Ovary (tissue), 9 donors: Measurements from ENCODE around the gene KYNU. TPM values are rescaled to one million over a fixed set of nuclear protein-coding genes. Genes with fewer than 3 reads are reported as not detected.

Experiments used
- DNase-seq, 5 donors: peaks; one replicate each; pipeline ENCODE4 v3.0.0-alpha.2; 2019 to 2020
- H3K27ac ChIP-seq, 2 donors: fragments of 200-600 bp; one replicate each; pipeline versions ENCODE4 v1.5.1 to v1.8.0; 2019 to 2022
- H3K27me3 ChIP-seq: fragments of 200-600 bp; one replicate; pipeline ENCODE4 v1.8.0; 2022
- H3K36me3 ChIP-seq: fragments of 200-600 bp; sonication (generic); one replicate; pipeline ENCODE4 v1.5.1; 2019
- H3K4me1 ChIP-seq: one replicate; pipeline ENCODE4 v1.8.1; 2013; ENCODE audit warnings: mild to moderate bottlenecking, moderate library complexity; ENCODE audit not compliant: insufficient read depth
- H3K4me3 ChIP-seq: fragments of 200-600 bp; sonication (generic); one replicate; pipeline ENCODE4 v1.5.1; 2017
- H3K9me3 ChIP-seq, 2 donors: fragments of 200-600 bp in 1 of 2; sonication (generic) in 1 of 2; one replicate each; pipeline versions ENCODE4 v1.5.1 to v1.8.1; 2013 to 2019; ENCODE audit warnings: mild to moderate bottlenecking in 1 of 2, moderate library complexity in 1 of 2
- EP300 ChIP-seq: sonication (generic); formaldehyde crosslinking; IDR thresholded peaks from one replicate; pipeline ENCODE4 v1.6.1; 2017; ENCODE audit warnings: antibody characterized with exemption
- POLR2A ChIP-seq: fragments of 450-650 bp; IDR thresholded peaks from one replicate; pipeline ENCODE4 v1.6.1; 2017; ENCODE audit warnings: antibody characterized with exemption, mild to moderate bottlenecking, moderate library complexity
- WGBS, 3 donors: extraction: QIAGEN DNeasy Blood & Tissue Kit in 1 of 3; methylation state at CpG; one replicate each; pipeline versions ENCODE4 v1.1.5 to v1.1.7; 2013 to 2017; 5-methylcytosine and 5-hydroxymethylcytosine counted together
- intact Hi-C, 4 donors: fragments of 100-400 bp; cut with DNase I; formaldehyde crosslinking; loops; one replicate each; pipeline versions ENCODE4 v1.11.0 to v1.15.1; 2022 to 2023
- polyA plus RNA-seq, 2 donors: library from polyadenylated mRNA; stranded (reverse); fragments of 200-250 nt in 1 of 2; fragments of 350-450 nt in 1 of 2; fragmentation: Illumina TruSeq in 1 of 2; extraction: RNeasy Lipid Tissue Mini Kit (QIAGEN cat#74804) in 1 of 2; gene quantifications; one replicate each; pipeline ENCODE4 v1.2.3, GENCODE V29; 2013 to 2014
- total RNA-seq, 7 donors: library from RNA; depleted of rRNA in 2 of 7; stranded (reverse); fragments of >200 nt in 2 of 7; fragmentation: NEBNext Ultra II Directional in 3 of 7; extraction: Animal tissue kit (Norgen Biotek cat#: 25700) in 3 of 7; gene quantifications; one replicate each; pipeline versions ENCODE4 v1.1.0 to v1.2.4, GENCODE V29; 2016 to 2023
- TF ChIP-seq, protein P1 (sequence below), 3 donors: fragments of 450-650 bp in 2 of 3; fragments of 200-600 bp in 1 of 3; IDR thresholded peaks; one replicate each; pipeline versions ENCODE4 v1.5.1 to v1.8.0; 2016 to 2022; ENCODE audit warnings: antibody characterized with exemption in 3 of 3, mild to moderate bottlenecking in 1 of 3
- donor health status: DM: no; HTN: no; CAD: no; lungs with moderate emphysema.
- donor health status: DM: no; HTN: no; CAD: no.
- donor health status: Bipolar disorder and iron deficiency.
- donor health status: DM: yes; HTN: yes; CAD: no.
- donor health status: DM: no; HTN: no; CAD: no.
- donor health status: DM: yes; HTN: yes; CAD: no.

KYNU gene
- total and polyA plus RNA-seq, 9 donors, result 0.40 to 3.2 (median 0.74) TPM

DNA sequence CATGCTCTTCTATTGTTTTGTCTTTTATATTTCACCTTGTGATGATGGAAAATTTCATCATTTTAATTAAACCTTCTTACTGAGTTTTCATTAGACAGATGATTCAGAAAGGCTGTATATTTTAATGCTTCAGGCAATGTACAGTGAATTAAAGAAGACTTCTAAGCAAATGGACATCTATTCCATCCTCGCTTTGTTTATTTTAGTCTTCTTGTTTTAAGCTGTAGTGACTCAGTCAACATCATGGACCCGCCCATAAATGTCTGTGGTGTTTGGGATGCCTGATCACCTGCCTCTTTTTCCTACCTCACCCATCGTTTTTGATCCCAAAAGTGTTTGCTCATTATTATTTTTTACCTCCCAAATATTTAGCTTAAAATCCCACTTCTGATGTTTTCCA lies 43.1 kb downstream of the KYNU start:
- intact Hi-C loops, result no loop called here
- Histone ChIP-seq H3K4me1 (no peaks in the 10 kb centered on the region), H3K9me3 (no peaks in the 10 kb centered on the region), H3K4me3 (no peak overlapping the region), H3K27ac (no peak overlapping the region), H3K36me3 (no peaks in the 10 kb centered on the region), H3K27me3 (no peaks in the 10 kb centered on the region)
- WGBS, 3 donors, result 71 to 79% (median 77%) methylated on average over 3 of the region's 3 CpGs
- no peak for DNase-seq
- TF ChIP-seq POLR2A, result no peak
- no peak for TF ChIP-seq EP300
- TF ChIP-seq, protein P1, sequence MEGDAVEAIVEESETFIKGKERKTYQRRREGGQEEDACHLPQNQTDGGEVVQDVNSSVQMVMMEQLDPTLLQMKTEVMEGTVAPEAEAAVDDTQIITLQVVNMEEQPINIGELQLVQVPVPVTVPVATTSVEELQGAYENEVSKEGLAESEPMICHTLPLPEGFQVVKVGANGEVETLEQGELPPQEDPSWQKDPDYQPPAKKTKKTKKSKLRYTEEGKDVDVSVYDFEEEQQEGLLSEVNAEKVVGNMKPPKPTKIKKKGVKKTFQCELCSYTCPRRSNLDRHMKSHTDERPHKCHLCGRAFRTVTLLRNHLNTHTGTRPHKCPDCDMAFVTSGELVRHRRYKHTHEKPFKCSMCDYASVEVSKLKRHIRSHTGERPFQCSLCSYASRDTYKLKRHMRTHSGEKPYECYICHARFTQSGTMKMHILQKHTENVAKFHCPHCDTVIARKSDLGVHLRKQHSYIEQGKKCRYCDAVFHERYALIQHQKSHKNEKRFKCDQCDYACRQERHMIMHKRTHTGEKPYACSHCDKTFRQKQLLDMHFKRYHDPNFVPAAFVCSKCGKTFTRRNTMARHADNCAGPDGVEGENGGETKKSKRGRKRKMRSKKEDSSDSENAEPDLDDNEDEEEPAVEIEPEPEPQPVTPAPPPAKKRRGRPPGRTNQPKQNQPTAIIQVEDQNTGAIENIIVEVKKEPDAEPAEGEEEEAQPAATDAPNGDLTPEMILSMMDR (IDR thresholded peaks at IDR 0.05), result no peak

DNA sequence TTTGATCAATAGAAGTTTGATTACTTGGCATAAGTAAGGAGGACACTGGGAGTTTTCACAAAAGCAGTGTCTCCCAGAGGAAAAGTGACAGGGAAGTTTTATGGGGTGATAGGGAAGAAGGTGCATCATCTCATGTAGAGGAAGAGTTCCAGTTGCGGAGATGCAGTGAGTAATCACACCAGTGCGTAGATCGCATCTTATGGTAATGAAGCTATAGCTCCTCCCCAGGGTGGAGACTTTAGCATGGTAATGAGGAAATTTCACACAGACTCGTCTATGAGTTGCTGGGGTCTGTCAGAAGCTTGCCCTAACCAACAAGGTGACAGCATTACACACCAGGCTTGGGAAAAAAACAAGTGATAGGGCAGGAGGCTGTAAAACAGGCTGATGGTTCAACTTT lies 49.0 kb downstream of the KYNU start:
- TF ChIP-seq EP300 (no peak), POLR2A (no peak)
- TF ChIP-seq, protein P1 (IDR thresholded peaks at IDR 0.05), result no peak
- no peaks in the 10 kb centered on the region for H3K27me3 ChIP-seq
- intact Hi-C loops, result no loop called here
- no peak overlapping the region for H3K27ac ChIP-seq
- H3K9me3 ChIP-seq, result no peaks in the 10 kb centered on the region
- no peaks in the 10 kb centered on the region for H3K4me1 ChIP-seq
- no peaks in the 10 kb centered on the region for H3K36me3 ChIP-seq
- H3K4me3 ChIP-seq, result no peak overlapping the region
- DNase-seq, result no peak
- WGBS, 3 donors, result 86 to 97% (median 92%) methylated on average over 4 of the region's 4 CpGs

DNA sequence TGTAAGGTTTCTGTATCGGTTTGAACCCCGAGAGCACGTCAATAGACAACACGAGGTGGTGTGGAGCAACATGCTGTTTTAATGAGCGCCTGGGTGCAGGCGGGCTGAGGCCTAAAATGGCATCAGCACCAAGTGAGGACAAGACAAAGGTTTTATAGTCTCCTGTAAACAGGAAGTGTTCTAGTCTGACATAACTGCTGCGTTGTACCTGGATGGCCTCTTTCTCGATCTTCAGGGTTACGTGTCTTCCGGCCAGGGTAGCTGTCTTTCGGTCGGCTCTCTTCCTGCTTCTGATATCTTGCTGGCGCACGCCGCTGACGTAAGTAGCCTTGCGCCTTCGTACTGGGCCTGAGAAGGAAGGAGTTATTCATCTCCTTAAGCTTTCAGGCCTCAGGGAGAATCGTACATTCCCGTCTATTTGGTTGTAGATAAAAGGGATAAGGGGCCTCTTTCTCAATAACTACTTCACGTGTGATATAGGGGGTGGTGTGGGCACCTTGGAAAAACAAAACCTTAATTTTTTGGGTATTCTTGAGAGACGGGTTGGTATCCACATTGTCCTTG lies 53.5 kb downstream of the KYNU start:
- TF ChIP-seq POLR2A (no peak), EP300 (no peak)
- TF ChIP-seq, protein P1 (IDR thresholded peaks at IDR 0.05), result no peak

DNA sequence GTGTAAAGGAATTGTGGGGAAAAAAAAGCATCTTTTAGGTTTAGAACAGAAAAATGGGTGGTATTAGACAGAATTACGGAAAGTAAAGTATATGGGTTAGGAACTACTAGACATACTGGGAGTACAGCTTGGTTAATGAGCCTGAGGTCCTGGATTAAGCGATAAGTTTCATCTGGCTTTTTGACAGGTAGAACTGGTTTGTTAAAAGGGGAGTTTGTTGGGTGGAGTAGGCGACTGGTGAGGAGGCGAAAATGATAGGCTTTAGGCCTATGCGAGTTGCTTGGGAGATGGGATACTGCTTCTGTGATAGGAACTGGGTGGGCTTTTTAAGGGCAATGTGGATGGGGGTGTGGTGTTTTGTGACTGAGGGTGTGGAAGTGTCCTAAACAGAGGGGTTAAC lies 56.5 kb downstream of the KYNU start:
- no peak for TF ChIP-seq POLR2A
- TF ChIP-seq, protein P1 (IDR thresholded peaks at IDR 0.05), result no peak
- no peak for TF ChIP-seq EP300
- WGBS, 3 donors, result 91 to 96% (median 95%) methylated on average over 5 of the region's 5 CpGs
- intact Hi-C loops, result no loop called here
- no peaks in the 10 kb centered on the region for H3K27me3 ChIP-seq
- no peak overlapping the region for H3K27ac ChIP-seq
- H3K36me3 ChIP-seq, result no peaks in the 10 kb centered on the region
- DNase-seq, result no peak
- no peak overlapping the region for H3K4me3 ChIP-seq
- H3K4me1 ChIP-seq, result no peaks in the 10 kb centered on the region
- H3K9me3 ChIP-seq, result no peaks in the 10 kb centered on the region

More for the DNA sequence above, 53.5 kb downstream of the KYNU start:
- no peak for DNase-seq
- Histone ChIP-seq H3K27ac (no peak overlapping the region), H3K4me3 (no peak overlapping the region), H3K27me3 (no peaks in the 10 kb centered on the region), H3K36me3 (no peaks in the 10 kb centered on the region), H3K4me1 (no peaks in the 10 kb centered on the region), H3K9me3 (no peaks in the 10 kb centered on the region)
- WGBS, 3 donors, result 95 to 96% (median 95%) methylated on average over 22 of the region's 22 CpGs
- intact Hi-C loops, result no loop called here
